HAP-1 (cell line): ENCODE data around the gene RTN4R.
"Not testable (repeated sequence)": the region's sequence is repeated elsewhere in the genome, so short reads cannot be mapped to it uniquely, and the experiment has no call there.

Source experiments
- DNase-seq, 2 experiments: peaks; one replicate each; pipeline ENCODE4 v3.0.0-alpha.2; 2016 to 2020; ENCODE audit warnings: low spot score in 2 of 2
- H3K27me3 ChIP-seq: fragments of 250-450 bp; sonication (Bioruptor Pico); 2 replicates; pipeline ENCODE4 v1.5.1; 2020; ENCODE audit warnings: low read depth, mild to moderate bottlenecking, moderate library complexity
- H3K36me3 ChIP-seq: fragments of 250-450 bp; sonication (Bioruptor Pico); replicated peaks from 2 replicates; pipeline ENCODE4 v1.5.1; 2020; ENCODE audit warnings: mild to moderate bottlenecking
- H3K4me1 ChIP-seq: fragments of 250-450 bp; sonication (Bioruptor Pico); 2 replicates; pipeline ENCODE4 v1.5.1; 2020; ENCODE audit warnings: mild to moderate bottlenecking
- H3K4me3 ChIP-seq: fragments of 250-450 bp; sonication (Bioruptor Pico); 2 replicates; pipeline ENCODE4 v1.5.1; 2020; ENCODE audit warnings: mild to moderate bottlenecking, moderate library complexity
- H3K9me3 ChIP-seq: fragments of 250-450 bp; sonication (Bioruptor Pico); 2 replicates; pipeline ENCODE4 v1.5.1; 2020; ENCODE audit warnings: mild to moderate bottlenecking, moderate library complexity
- in situ Hi-C: fragments of 300-500 bp; cut with MboI; formaldehyde crosslinking; loops from 3 replicates; pipeline ENCODE4 v1.14.3; 2020; ENCODE audit warnings: low sequenced_read_pairs, inconsistent platforms, mixed read lengths

RTN4R gene

DNA sequence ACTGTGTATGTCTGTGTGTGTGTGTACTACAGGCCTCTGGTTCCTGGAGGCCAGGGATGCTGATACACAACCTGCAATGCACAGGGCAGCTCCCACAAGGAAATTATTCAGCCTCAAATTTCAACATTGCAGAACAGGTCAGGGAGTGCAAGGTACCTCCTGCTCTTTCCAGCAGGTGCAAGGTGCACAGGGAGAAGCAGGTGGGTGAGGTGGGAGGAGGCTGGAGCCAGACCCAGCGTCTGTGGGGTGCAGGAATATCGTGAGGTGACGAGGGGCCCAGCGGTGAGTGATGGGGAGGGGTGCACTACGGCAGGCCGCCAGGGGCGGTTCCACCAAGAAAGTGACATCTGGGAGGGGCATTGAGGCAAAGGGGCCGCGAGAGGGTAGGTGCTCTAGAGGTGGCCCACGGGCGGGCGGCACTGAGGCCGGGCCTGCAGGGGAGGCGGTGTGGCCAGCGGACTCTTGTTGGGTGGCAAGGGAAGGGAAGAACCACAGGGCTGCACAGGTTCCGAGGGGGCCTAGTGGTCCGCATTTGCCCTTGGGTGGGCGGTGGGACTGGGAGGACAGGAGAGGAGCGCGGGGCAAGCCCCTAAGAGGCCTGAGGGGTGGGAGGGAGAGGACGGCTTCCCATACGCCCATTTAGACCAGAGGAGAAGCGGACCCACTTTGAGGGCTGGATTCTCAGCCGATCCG lies 30.1 kb upstream of the RTN4R start:
- in situ Hi-C loops, result loop anchor here (25.0 kb wide), 1 partner anchor 336 kb away; no protein-coding TSS in a partner anchor
- no peaks in the 10 kb centered on the region for H3K9me3 ChIP-seq
- no peaks in the 10 kb centered on the region for H3K36me3 ChIP-seq
- no peaks in the 10 kb centered on the region for H3K4me1 ChIP-seq
- no peak for DNase-seq
- 0 out of 2 replicates have a peak, but pooled peaks cover 3% of the 10 kb centered on the region for H3K27me3 ChIP-seq
- no peak overlapping the region for H3K4me3 ChIP-seq

DNA sequence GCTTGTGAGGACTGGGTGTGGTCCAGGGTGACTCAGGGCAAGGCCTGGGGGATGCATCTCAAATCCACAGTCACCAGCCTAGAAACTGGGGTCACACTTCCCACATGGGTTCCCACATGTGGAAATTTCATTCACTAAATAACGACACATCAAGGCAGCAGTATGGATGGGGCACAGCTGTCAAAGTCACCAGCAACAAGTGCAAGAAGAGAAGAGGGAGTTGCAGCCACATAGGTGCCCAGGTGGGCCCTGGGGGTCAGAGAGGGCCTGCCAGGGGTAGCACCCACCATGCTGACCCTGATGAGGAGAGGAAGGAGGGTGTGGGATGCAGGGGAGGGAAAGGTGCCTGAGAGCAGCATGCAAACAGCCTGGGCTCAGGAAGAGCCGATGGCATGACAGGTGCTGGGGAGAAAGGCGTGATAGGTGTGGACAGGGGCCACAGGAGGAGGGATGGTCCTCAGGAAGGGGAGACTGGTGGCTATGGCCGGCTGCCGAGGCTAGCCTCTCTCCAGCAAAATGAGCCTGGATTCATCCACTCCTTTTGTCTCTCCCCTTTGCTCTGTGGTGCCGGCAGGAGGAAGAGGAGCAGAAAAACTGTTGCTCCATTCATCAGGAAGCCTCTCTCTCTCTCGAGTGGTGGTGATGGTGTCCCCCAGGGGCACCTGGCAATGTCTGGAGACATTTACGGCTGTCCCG lies 29.4 kb upstream of the RTN4R start:
- in situ Hi-C loops, result loop anchor here (25.0 kb wide), 1 partner anchor 335 kb away; no protein-coding TSS in a partner anchor
- H3K27me3 ChIP-seq, result 0 out of 2 replicates have a peak, but pooled peaks cover 3% of the 10 kb centered on the region
- no peaks in the 10 kb centered on the region for H3K9me3 ChIP-seq

DNA sequence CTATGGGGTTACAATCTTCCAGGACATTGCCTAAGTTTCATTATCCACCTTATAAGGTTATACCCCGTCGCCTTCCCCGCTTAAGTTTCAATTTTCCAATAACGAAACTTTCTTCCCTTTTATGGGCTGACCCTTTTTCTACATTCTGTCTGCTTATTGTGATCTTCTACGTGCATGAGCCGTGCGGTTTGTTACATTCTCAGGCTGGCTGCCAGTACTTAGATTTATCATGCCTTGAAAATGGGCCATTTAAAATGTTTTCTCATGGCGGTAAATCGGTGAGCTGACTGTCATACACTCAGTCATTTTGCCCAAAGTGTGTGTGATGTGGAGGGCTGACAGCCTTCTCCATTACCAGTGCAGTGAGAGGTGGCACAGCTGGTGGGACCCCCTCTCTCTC lies 28.5 kb upstream of the RTN4R start:
- Histone ChIP-seq H3K9me3 (no peaks in the 10 kb centered on the region), H3K4me1 (no peaks in the 10 kb centered on the region), H3K27me3 (0 out of 2 replicates have a peak, but pooled peaks cover 3% of the 10 kb centered on the region), H3K36me3 (no peaks in the 10 kb centered on the region), H3K4me3 (no peak overlapping the region)
- DNase-seq, result no peak
- in situ Hi-C loops, result loop anchor here (25.0 kb wide), 1 partner anchor 334 kb away; no protein-coding TSS in a partner anchor

More for the DNA sequence above, 29.4 kb upstream of the RTN4R start:
- DNase-seq, result no peak
- H3K4me3 ChIP-seq, result no peak overlapping the region
- H3K4me1 ChIP-seq, result no peaks in the 10 kb centered on the region
- H3K36me3 ChIP-seq, result no peaks in the 10 kb centered on the region

DNA sequence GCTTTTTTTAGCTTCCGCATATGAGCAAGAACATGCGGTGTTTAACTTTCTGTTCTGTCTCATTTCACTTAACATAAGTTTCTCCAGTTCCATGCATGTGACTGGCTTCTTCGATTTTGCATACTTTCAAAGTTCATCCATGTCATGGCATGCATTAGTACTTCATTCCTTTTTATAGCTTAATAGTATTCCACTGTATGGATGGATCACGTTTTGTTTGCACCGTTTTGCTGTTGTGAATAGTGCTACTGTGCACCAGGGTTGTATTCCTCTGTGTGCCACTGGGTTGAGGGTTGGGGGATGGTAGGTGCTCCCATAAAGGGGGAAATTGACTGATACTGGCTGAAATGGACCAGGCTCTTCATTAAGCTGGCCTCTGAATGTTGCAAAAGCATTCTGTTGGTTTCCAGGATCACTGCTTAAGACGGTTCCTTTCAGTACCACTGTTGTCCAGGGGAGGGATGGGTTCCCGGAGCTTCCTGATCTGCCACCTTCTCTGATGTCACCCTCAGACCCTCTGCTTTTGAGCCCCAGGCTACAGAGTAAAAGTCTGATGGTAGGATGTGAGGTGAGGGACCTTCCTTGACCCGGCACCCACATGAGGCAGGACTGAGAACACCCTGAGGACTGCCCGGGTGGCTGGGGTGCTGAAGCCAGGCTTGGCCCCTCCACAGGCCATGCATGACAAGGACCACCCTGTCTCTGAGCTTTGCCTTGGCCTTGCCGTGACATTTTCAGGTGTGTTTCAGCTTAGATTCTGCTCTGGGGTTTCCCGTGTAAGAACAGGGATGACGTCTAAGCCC lies 27.3 kb upstream of the RTN4R start:
- Histone ChIP-seq H3K4me1 (no peaks in the 10 kb centered on the region), H3K9me3 (no peaks in the 10 kb centered on the region), H3K36me3 (no peaks in the 10 kb centered on the region), H3K27me3 (no peaks in the 10 kb centered on the region), H3K4me3 (no peak overlapping the region)
- in situ Hi-C loops, result loop anchor here (25.0 kb wide), 1 partner anchor 333 kb away; no protein-coding TSS in a partner anchor
- DNase-seq, result no peak

DNA sequence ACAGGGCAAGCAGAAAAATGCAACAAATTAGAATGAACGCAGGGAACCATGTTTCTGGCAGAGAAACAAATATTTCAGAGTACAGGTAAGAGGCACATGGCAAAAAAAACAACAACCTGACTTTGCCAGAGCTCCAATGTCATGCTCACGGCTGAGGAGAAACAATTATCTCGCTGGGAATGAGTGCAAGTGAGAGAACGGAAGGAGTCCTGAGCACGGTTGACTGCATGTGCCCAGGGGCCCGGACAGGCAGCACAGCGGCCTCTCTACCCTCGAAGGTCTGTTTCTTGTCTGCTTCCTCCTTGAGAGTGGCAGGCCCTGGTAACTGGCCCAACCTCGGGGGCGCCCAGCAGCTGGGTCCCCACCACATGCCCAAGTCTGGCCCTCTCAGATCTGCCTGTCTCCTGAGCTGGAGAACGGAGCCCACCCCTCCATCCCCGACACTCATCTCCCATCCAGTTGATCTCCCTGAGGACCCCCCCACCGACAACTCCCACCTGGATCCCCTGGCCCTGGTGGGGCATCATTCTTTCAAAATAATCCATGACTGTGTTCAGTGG lies 24.6 kb upstream of the RTN4R start:
- H3K4me3 ChIP-seq, result no peak overlapping the region
- no peaks in the 10 kb centered on the region for H3K36me3 ChIP-seq
- no peak for DNase-seq
- no peaks in the 10 kb centered on the region for H3K27me3 ChIP-seq
- no peaks in the 10 kb centered on the region for H3K4me1 ChIP-seq
- no peaks in the 10 kb centered on the region for H3K9me3 ChIP-seq
- in situ Hi-C loops, result loop anchor here (5.0 to 25.0 kb wide), 2 partner anchors 135 to 330 kb away; no protein-coding TSS in a partner anchor

DNA sequence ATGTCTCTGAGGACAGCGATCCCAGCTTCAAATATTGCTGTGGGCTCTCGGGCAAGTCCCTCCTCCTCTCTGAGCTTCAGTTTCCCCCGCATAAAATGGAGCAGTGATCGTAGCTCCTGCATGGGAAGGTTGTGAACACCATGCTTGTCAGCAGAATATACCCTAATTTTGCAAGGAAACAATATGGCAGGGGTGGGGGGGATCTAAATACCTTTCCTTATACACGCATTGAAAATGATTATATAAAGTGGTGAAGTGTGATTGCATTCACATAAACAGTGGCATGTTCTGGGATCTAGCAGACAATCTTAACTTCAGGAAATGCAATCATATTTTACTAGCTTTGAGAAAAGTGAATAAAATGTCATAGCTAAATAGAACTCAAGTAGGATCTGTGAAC lies 24.0 kb upstream of the RTN4R start:
- Histone ChIP-seq H3K27me3 (no peaks in the 10 kb centered on the region), H3K36me3 (no peaks in the 10 kb centered on the region), H3K4me3 (no peak overlapping the region), H3K4me1 (no peaks in the 10 kb centered on the region), H3K9me3 (no peaks in the 10 kb centered on the region)
- DNase-seq, result no peak
- in situ Hi-C loops, result loop anchor here (5.0 to 25.0 kb wide), 2 partner anchors 135 to 330 kb away; no protein-coding TSS in a partner anchor

DNA sequence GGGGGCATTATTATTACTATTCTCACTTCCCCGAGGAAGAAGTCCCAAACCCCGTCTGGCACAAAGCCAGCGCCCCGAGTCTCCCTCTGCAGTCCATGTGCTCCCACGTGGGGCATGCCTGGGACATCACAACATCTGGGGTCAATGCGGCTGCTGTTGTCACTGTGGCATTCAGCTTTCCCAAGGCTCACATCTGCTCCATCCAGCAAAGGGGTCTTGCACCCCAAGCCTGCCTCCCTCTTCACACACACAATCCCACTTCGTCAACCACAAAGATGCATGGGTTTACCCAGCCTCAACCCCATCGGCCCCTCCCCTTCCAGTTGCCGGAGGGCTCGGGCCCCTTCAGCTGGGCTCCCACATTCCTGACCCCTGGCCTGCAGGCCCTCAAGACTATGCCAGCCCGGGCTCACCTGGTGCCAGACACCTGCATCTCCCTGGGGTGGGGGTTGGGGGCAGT lies 23.5 kb upstream of the RTN4R start:
- H3K4me3 ChIP-seq, result no peak overlapping the region
- no peaks in the 10 kb centered on the region for H3K4me1 ChIP-seq
- no peaks in the 10 kb centered on the region for H3K9me3 ChIP-seq
- no peaks in the 10 kb centered on the region for H3K36me3 ChIP-seq
- no peaks in the 10 kb centered on the region for H3K27me3 ChIP-seq
- in situ Hi-C loops, result loop anchor here (5.0 to 25.0 kb wide), 2 partner anchors 134 to 329 kb away; no protein-coding TSS in a partner anchor
- DNase-seq, result no peak

DNA sequence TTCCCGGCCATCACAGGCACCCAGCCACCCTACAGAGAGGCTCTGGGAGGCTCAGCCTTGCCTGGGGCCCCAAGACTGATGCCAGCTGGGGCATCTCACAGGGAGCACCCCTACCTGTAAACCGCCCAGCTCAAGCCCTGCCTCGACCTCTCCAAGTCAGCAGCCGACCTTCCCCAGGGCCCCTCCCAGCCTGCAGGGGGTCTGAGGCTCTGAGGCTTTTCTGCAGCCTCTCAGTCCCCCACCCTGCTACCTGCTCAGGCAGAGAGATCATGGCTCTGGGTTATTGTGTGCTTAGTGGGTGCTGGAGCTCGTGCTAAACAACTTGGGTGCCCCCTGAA lies 23.1 kb upstream of the RTN4R start:
- in situ Hi-C loops, result loop anchor here (5.0 to 25.0 kb wide), 2 partner anchors 134 to 329 kb away; no protein-coding TSS in a partner anchor
- no peak for DNase-seq
- Histone ChIP-seq H3K4me3 (no peak overlapping the region), H3K9me3 (no peaks in the 10 kb centered on the region), H3K27me3 (no peaks in the 10 kb centered on the region), H3K4me1 (no peaks in the 10 kb centered on the region), H3K36me3 (no peaks in the 10 kb centered on the region)

DNA sequence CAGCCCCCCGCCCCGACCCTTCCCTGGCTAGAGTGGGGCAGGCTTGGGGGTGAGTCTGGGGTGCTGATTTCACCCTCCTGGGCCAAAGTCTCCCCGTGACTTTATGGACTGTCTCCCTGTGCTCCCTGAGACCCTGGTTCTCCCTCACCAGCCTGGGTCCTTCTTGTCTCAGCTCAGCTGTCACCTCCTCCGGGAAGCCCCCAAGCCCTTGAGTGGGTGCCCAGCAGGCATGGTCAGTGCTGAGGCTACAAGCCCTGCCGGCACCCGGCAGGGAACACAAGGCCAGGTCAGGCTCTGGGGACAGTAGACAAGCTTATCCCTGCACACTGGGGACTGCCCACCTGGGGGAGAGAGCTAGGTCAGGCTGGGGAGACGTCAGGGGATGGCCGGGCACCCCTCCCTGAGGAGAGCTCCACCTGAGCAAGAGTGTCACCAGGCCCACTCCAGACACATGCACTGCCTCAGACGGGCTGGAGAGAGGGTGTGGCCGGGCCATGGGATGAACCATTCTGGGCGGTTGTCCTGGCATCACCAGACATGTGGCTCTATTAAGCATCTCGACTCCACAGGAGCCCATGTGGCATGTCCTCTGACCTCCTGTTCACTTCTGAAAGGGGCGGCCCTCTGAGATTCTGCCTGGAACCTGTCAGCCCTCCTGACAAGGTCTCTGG lies 22.6 kb upstream of the RTN4R start:
- no peak overlapping the region for H3K4me3 ChIP-seq
- H3K4me1 ChIP-seq, result no peaks in the 10 kb centered on the region
- no peaks in the 10 kb centered on the region for H3K27me3 ChIP-seq
- in situ Hi-C loops, result loop anchor here (5.0 to 25.0 kb wide), 2 partner anchors 133 to 328 kb away; no protein-coding TSS in a partner anchor
- no peak for DNase-seq
- no peaks in the 10 kb centered on the region for H3K9me3 ChIP-seq
- no peaks in the 10 kb centered on the region for H3K36me3 ChIP-seq

DNA sequence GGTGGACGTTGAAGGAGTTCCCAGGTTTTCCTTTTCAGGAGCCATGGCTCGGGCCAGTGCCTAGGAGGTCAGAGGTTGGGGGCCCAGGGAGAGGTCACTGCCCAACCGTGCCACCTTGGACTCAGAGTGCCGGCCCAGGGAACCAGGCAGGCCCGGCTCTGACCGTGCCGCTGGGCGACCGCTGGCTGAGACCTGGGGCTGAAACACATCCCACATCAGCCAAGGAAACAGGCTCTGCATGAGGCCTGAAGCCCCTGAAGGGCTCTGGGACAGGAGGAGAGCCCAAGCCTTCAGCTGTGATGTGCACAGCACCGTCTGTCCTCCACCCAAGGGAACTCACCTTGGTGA lies 21.9 kb upstream of the RTN4R start:
- no peaks in the 10 kb centered on the region for H3K36me3 ChIP-seq
- DNase-seq, result no peak
- H3K4me3 ChIP-seq, result no peak overlapping the region
- in situ Hi-C loops, result loop anchor here (5.0 to 25.0 kb wide), 2 partner anchors 133 to 328 kb away; no protein-coding TSS in a partner anchor
- H3K9me3 ChIP-seq, result no peaks in the 10 kb centered on the region
- H3K27me3 ChIP-seq, result no peaks in the 10 kb centered on the region
- no peaks in the 10 kb centered on the region for H3K4me1 ChIP-seq

DNA sequence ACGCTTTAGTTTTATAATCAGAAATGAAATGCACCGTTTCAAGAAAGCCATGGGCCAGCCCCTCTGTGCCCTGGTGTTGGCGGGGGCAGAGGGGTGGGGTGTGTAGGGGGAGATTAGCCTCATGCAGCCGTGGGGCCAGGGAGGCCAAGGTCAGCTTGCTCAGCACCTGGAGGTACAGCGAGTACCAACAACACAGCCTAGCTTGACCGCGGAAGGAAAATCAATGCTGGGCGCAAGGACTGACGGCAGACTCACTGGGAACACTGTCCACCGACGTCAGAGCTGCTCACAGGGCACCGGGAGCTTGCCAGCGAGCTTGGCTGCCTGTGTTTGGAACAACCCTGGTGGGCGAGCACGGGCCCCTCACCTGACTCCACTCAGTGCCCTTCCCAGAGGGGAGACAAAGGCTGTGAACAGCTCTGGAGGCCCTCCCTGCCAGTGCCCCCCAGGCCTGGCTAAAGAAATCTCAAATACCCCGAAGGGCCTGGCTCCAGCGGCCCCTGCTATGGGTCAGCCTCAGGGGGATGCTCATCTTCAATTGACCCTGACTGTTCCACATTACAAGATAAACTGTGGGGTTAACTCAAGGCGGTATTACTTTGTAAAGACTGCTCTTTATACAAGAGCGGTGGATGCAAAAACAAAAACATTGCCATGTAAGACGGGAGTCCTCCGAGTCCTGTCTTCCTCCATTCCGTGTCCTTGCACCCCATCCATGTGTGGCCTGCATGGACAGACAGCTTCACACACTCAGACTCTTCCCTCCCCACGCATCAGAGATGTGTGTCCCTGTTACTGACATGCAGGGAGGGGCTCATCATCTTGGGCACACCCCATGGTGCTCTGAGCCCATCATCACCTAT lies 21.3 kb upstream of the RTN4R start:
- not testable (repeated sequence) for DNase-seq, H3K9me3 ChIP-seq, H3K27me3 ChIP-seq, H3K4me3 ChIP-seq, H3K4me1 ChIP-seq, H3K36me3 ChIP-seq
- in situ Hi-C loops, result loop anchor here (5.0 to 25.0 kb wide), 2 partner anchors 132 to 327 kb away; no protein-coding TSS in a partner anchor

DNA sequence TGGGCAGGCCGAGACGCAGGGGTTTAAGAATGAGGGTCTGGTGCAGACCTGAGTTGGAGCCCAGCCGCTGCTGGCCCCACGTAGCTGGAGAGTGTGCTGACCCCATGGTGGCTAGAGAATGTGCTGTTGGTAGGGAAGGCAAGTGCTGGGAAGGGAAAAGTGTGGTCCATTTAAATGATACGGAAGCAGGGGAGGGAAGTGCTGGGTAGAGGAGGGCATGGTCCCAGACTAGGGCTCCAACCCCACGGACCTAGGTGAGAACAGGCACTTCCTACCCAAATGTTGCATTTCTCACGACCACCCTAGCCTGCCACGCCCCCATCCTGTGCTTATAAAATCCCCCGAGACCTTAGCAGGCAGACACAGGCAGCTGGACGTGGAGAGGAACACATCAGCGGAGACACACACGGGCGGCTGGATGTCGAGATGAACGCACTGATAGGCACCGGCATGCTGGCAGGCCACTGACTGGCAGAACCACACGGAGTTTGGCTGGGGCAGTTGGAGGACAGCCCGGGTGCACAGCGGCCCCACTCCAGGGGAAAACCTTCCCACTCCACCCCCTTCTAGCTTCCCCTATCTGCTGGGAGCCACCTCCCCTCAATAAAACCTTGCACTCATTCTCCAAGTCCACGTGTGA lies 18.8 kb upstream of the RTN4R start:
- H3K4me3 ChIP-seq, H3K4me1 ChIP-seq, H3K27me3 ChIP-seq, H3K36me3 ChIP-seq, H3K9me3 ChIP-seq, DNase-seq: not testable (repeated sequence)
- in situ Hi-C loops, result loop anchor here (25.0 kb wide), 1 partner anchor 325 kb away; no protein-coding TSS in a partner anchor
